HCEC 1CT (cell line): ENCODE results near the gene ANKS1A.
"Not testable (repeated sequence)": the region's sequence is repeated elsewhere in the genome, so short reads cannot be mapped to it uniquely, and the experiment has no call there.

Experiments used
- DNase-seq: peaks from one replicate; pipeline ENCODE4 v3.0.0-alpha.2; 2017

ANKS1A gene

GRCh38 chr6:34920097-34920496 lies 31.0 kb downstream of the ANKS1A start:
- no peak for DNase-seq

- DNase-seq, result peak; percentile 77
Observed at GRCh38 chr6:34922177-34922663, 33.2 kb downstream of the ANKS1A start.

- DNase-seq, result no peak
Observed at GRCh38 chr6:34924831-34925625, 36.0 kb downstream of the ANKS1A start.

GRCh38 chr6:34926655-34927054 lies 37.6 kb downstream of the ANKS1A start:
- peak; percentile 71 for DNase-seq

GRCh38 chr6:34928220-34928619 lies 39.2 kb downstream of the ANKS1A start:
- no peak for DNase-seq

GRCh38 chr6:34928695-34929094 lies 39.6 kb downstream of the ANKS1A start:
- no peak for DNase-seq

GRCh38 chr6:34929241-34929978 lies 40.4 kb downstream of the ANKS1A start:
- no peak for DNase-seq

- DNase-seq, result no peak
Observed at GRCh38 chr6:34930221-34930620, 41.2 kb downstream of the ANKS1A start.

GRCh38 chr6:34932202-34932601 lies 43.1 kb downstream of the ANKS1A start:
- DNase-seq, result not testable (repeated sequence)

GRCh38 chr6:34934516-34934915 lies 45.5 kb downstream of the ANKS1A start:
- no peak for DNase-seq

- no peak for DNase-seq
Observed at GRCh38 chr6:34938268-34938667, 49.2 kb downstream of the ANKS1A start.

- no peak for DNase-seq
Observed at GRCh38 chr6:34940030-34940434, 51.0 kb downstream of the ANKS1A start.

- no peak for DNase-seq
Observed at GRCh38 chr6:34941421-34941820, 52.4 kb downstream of the ANKS1A start.

GRCh38 chr6:34945317-34945716 lies 56.3 kb downstream of the ANKS1A start:
- no peak for DNase-seq

- DNase-seq, result no peak
Observed at GRCh38 chr6:34947561-34947960, 58.5 kb downstream of the ANKS1A start.

GRCh38 chr6:34949636-34950035 lies 60.6 kb downstream of the ANKS1A start:
- no peak for DNase-seq

GRCh38 chr6:34950849-34951248 lies 61.8 kb downstream of the ANKS1A start:
- DNase-seq, result no peak

- no peak for DNase-seq
Observed at GRCh38 chr6:34951731-34952130, 62.7 kb downstream of the ANKS1A start.

GRCh38 chr6:34953061-34954025 lies 64.3 kb downstream of the ANKS1A start:
- peak; percentile 72 for DNase-seq

GRCh38 chr6:34955442-34955841 lies 66.4 kb downstream of the ANKS1A start:
- no peak for DNase-seq

GRCh38 chr6:34957231-34957783 lies 68.3 kb downstream of the ANKS1A start:
- DNase-seq, result no peak

GRCh38 chr6:34958734-34959133 lies 69.7 kb downstream of the ANKS1A start:
- no peak for DNase-seq

GRCh38 chr6:34959224-34959623 lies 70.2 kb downstream of the ANKS1A start:
- no peak for DNase-seq
